Caco-2 (cell line): ENCODE measurements around the gene IL12RB2. TPM values are rescaled to one million over a fixed set of nuclear protein-coding genes. Genes with fewer than 3 reads are reported as not detected.
A peak's percentile ranks its signal among the peaks of the same experiment; 100 is the strongest.

Experiments used
- BruUV-seq: library from RNA; stranded (reverse); fragments of 400-500 nt; replicated peaks from 2 replicates; lab custom pipeline; 2021; lab: Mats Ljungman, UMichigan
- CTCF ChIA-PET: fragments of 300-600 bp; sonication (Branson Sonifier 250); formaldehyde crosslinking; loops from one replicate; lab custom pipeline; 2022; ENCODE audit warnings: antibody characterized with exemption; lab: Charles Lee
- POLR2A ChIA-PET: fragments of 300-600 bp; sonication (Branson Sonifier 250); formaldehyde crosslinking; loops from one replicate; lab custom pipeline; 2022; ENCODE audit warnings: antibody characterized with exemption; lab: Charles Lee
- DNase-seq, 2 experiments: peaks; one replicate each; pipeline versions ENCODE4 v3.0.0 to v3.0.0-alpha.2; 2020 to 2022
- H3K27me3 ChIP-seq: replicated peaks from 2 replicates; pipeline ENCODE4 v1.6.0; 2011; ENCODE audit warnings: low read length; ENCODE audit not compliant: control insufficient read depth, insufficient read depth
- H3K36me3 ChIP-seq: 2 replicates; pipeline ENCODE4 v1.5.1; 2011; ENCODE audit warnings: low read length; ENCODE audit not compliant: control insufficient read depth, insufficient read depth
- H3K4me1 ChIP-seq: fragments of 250-450 bp; sonication (Bioruptor Pico); 2 replicates; pipeline ENCODE4 v1.5.1; 2020; ENCODE audit warnings: mild to moderate bottlenecking
- H3K4me3 ChIP-seq: 2 replicates; pipeline ENCODE4 v1.5.1; 2011; ENCODE audit warnings: low read depth, mild to moderate bottlenecking, control low read depth, low read length
- H3K9me3 ChIP-seq: fragments of 250-450 bp; sonication (Bioruptor Pico); 2 replicates; pipeline ENCODE4 v1.5.1; 2020; ENCODE audit warnings: mild to moderate bottlenecking, moderate library complexity
- H3K27ac Mint-ChIP-seq: one replicate; pipeline ENCODE4 v1.8.0; 2022; ENCODE audit warnings: mixed read lengths; ENCODE audit not compliant: unreplicated experiment
- H3K27me3 Mint-ChIP-seq: one replicate; pipeline ENCODE4 v1.8.0; 2022; ENCODE audit warnings: mixed read lengths; ENCODE audit not compliant: insufficient read depth, unreplicated experiment
- H3K36me3 Mint-ChIP-seq: one replicate; pipeline ENCODE4 v1.8.0; 2022; ENCODE audit warnings: mild to moderate bottlenecking, mixed read lengths; ENCODE audit not compliant: insufficient read depth, unreplicated experiment
- H3K4me1 Mint-ChIP-seq: one replicate; pipeline ENCODE4 v1.8.0; 2022; ENCODE audit warnings: low read depth, mixed read lengths; ENCODE audit not compliant: unreplicated experiment
- H3K4me3 Mint-ChIP-seq: one replicate; pipeline ENCODE4 v1.8.0; 2022; ENCODE audit warnings: mild to moderate bottlenecking, moderate library complexity, mixed read lengths; ENCODE audit not compliant: unreplicated experiment
- H3K9me3 Mint-ChIP-seq: one replicate; pipeline ENCODE4 v1.8.0; 2022; ENCODE audit warnings: mixed read lengths; ENCODE audit not compliant: unreplicated experiment
- CTCF ChIP-seq, 2 experiments: fragments of 200-600 bp in 1 of 2; IDR thresholded peaks; 1 replicate in 1 of 2; 2 replicates in 1 of 2; pipeline versions ENCODE4 v1.5.1 to v1.8.0; 2011 to 2022; ENCODE audit warnings: antibody characterized with exemption in 1 of 2, control low read depth in 1 of 2, inconsistent platforms in 1 of 2, low read depth in 1 of 2, low read length in 1 of 2, mild to moderate bottlenecking in 1 of 2, moderate library complexity in 1 of 2; ENCODE audit not compliant: insufficient read depth in 1 of 2, severe bottlenecking in 1 of 2, unreplicated experiment in 1 of 2
- intact Hi-C: fragments of 100-400 bp; cut with micrococcal nuclease; formaldehyde crosslinking; loops from one replicate; pipeline ENCODE4 v1.10.0; 2022; ENCODE audit not compliant: unreplicated experiment
- total RNA-seq: library from RNA; stranded (reverse); gene quantifications from 2 replicates; pipeline ENCODE4 v1.2.3, GENCODE V29; 2022

The IL12RB2 gene
- total RNA-seq, 1 experiment from 2014 or later, result 0.54 TPM

GRCh38 chr1:67429528-67430357, 122.1 kb downstream of the IL12RB2 start:
- peak overlapping the region; percentile 100 for H3K4me3 Mint-ChIP-seq
- H3K9me3 Mint-ChIP-seq, result no peaks in the 10 kb centered on the region
- peak in 1 of 2 experiments; percentile 15 for DNase-seq
- ChIA-PET CTCF (interaction anchor here (0.7 kb wide), 1 partner anchor 71 kb away, joined by 4 read pairs; no protein-coding TSS in a partner anchor), POLR2A (interaction anchor here (0.6 kb wide), 1 partner anchor 71 kb away, joined by 4 read pairs; no protein-coding TSS in a partner anchor)
- no TSS peak for BruUV-seq
- Histone ChIP-seq H3K4me3 (peak overlapping the region; percentile 83), H3K9me3 (no peaks in the 10 kb centered on the region), H3K27me3 (no peaks in the 10 kb centered on the region), H3K4me1 (no peaks in the 10 kb centered on the region; the same call in 1 of the 2 replicates), H3K36me3 (no peaks in the 10 kb centered on the region)
- intact Hi-C loops, result loop anchor here (2.0 kb wide), 1 partner anchor 71 kb away; no protein-coding TSS in a partner anchor
- TF ChIP-seq CTCF (IDR thresholded peaks at IDR 0.05; ENCODE audit: insufficient read depth in 1 of 2, low read depth in 1 of 2, low read length in 1 of 2, severe bottlenecking in 1 of 2, unreplicated experiment in 1 of 2), result no peak
- peak overlapping the region; percentile 99 for H3K27ac Mint-ChIP-seq
- H3K36me3 Mint-ChIP-seq, result peaks cover 56% of the 10 kb centered on the region
- peaks cover 8% of the 10 kb centered on the region for H3K4me1 Mint-ChIP-seq
- H3K27me3 Mint-ChIP-seq, result no peaks in the 10 kb centered on the region

- no peak for TF ChIP-seq CTCF (IDR thresholded peaks at IDR 0.05; ENCODE audit: insufficient read depth in 1 of 2, low read depth in 1 of 2, low read length in 1 of 2, severe bottlenecking in 1 of 2, unreplicated experiment in 1 of 2)
- Mint-ChIP-seq H3K27me3 (no peaks in the 10 kb centered on the region), H3K27ac (peak within 1 kb of the TSS; percentile 99), H3K9me3 (no peaks in the 10 kb centered on the region), H3K4me1 (peaks cover 8% of the 10 kb centered on the region), H3K36me3 (peaks cover 49% of the 10 kb centered on the region), H3K4me3 (peak within 1 kb of the TSS; percentile 100)
- CTCF ChIA-PET, result interaction anchor here (0.9 kb wide), 1 partner anchor 329 kb away, joined by 3 read pairs; no protein-coding TSS in a partner anchor
- POLR2A ChIA-PET, result no interaction called here
- intact Hi-C loops, result loop anchor here (1.0 to 2.0 kb wide), 2 partner anchors 59 to 70 kb away; no protein-coding TSS in a partner anchor
- no TSS peak for BruUV-seq
- H3K36me3 ChIP-seq, result no peaks in the 10 kb centered on the region
- H3K9me3 ChIP-seq, result no peaks in the 10 kb centered on the region
- no peaks in the 10 kb centered on the region for H3K27me3 ChIP-seq
- H3K4me1 ChIP-seq, result no peaks in the 10 kb centered on the region; the same call in 1 of the 2 replicates
- peak within 1 kb of the TSS; percentile 83 for H3K4me3 ChIP-seq
- DNase-seq, result peak; percentile 93 to 94
These were observed 122.9 kb downstream of the IL12RB2 start, which contains the start of gene SERBP1 for GRCh38 chr1:67430358-67431155. Gene SERBP1 (minus strand): TSS chr1:67430402. CDS start chr1:67430300, 102 bp downstream.
